Neural progenitor cell (in vitro differentiated cells): ENCODE results near the gene OR2F1. TPM values are rescaled to one million over a fixed set of nuclear protein-coding genes. Genes with fewer than 3 reads are reported as not detected.

Experiments used
- DNase-seq: peaks from one replicate; pipeline ENCODE4 v3.0.0-alpha.2; 2016; ENCODE audit warnings: low spot score
- H2AFZ ChIP-seq: fragments of 200-600 bp; sonication (generic); replicated peaks from 2 replicates; pipeline ENCODE4 v1.6.1; 2016; ENCODE audit warnings: antibody characterized with exemption
- H3F3A ChIP-seq: fragments of 200-600 bp; sonication (generic); 2 replicates; pipeline ENCODE4 v1.6.1; 2016; ENCODE audit warnings: antibody characterized with exemption, low read depth
- H3K27ac ChIP-seq: fragments of 200-600 bp; sonication (generic); 2 replicates; pipeline ENCODE4 v1.5.1; 2016; ENCODE audit warnings: mild to moderate bottlenecking
- H3K27me3 ChIP-seq: fragments of 200-600 bp; sonication (generic); 2 replicates; pipeline ENCODE4 v1.6.1; 2016; ENCODE audit warnings: mild to moderate bottlenecking, moderate library complexity
- H3K36me3 ChIP-seq: fragments of 200-600 bp; sonication (generic); 2 replicates; pipeline ENCODE4 v1.5.1; 2016
- H3K4me1 ChIP-seq: fragments of 200-600 bp; sonication (generic); 2 replicates; pipeline ENCODE4 v1.6.1; 2016; ENCODE audit warnings: mixed run types
- H3K4me2 ChIP-seq: fragments of 200-600 bp; sonication (generic); 2 replicates; pipeline ENCODE4 v1.6.1; 2016
- H3K4me3 ChIP-seq: fragments of 200-600 bp; sonication (generic); 2 replicates; pipeline ENCODE4 v1.5.1; 2016
- H3K79me2 ChIP-seq: fragments of 200-600 bp; sonication (generic); 2 replicates; pipeline ENCODE4 v1.6.1; 2016; ENCODE audit warnings: low read depth
- H3K9ac ChIP-seq: fragments of 200-600 bp; sonication (generic); 2 replicates; pipeline ENCODE4 v1.6.1; 2016
- H3K9me3 ChIP-seq: fragments of 200-600 bp; sonication (generic); 2 replicates; pipeline ENCODE4 v1.5.1; 2016; ENCODE audit warnings: low read depth
- H4K20me1 ChIP-seq: fragments of 200-600 bp; sonication (generic); 2 replicates; pipeline ENCODE4 v1.6.1; 2016; ENCODE audit warnings: low read depth
- H3K27ac Mint-ChIP-seq: 3 replicates; pipeline ENCODE4 v1.8.0; 2021; ENCODE audit warnings: mixed read lengths
- H3K27me3 Mint-ChIP-seq: 2 replicates; pipeline ENCODE4 v1.8.0; 2022; ENCODE audit warnings: low read depth, mild to moderate bottlenecking, inconsistent platforms, moderate library complexity, mixed read lengths; ENCODE audit not compliant: insufficient read depth
- H3K36me3 Mint-ChIP-seq: 3 replicates; pipeline ENCODE4 v1.8.0; 2021; ENCODE audit warnings: mixed read lengths
- H3K4me1 Mint-ChIP-seq: 3 replicates; pipeline ENCODE4 v1.8.0; 2021; ENCODE audit warnings: mixed read lengths
- H3K4me3 Mint-ChIP-seq: 3 replicates; pipeline ENCODE4 v1.8.0; 2021; ENCODE audit warnings: mild to moderate bottlenecking, moderate library complexity, mixed read lengths
- H3K9me3 Mint-ChIP-seq: 3 replicates; pipeline ENCODE4 v1.8.0; 2020; ENCODE audit warnings: mixed read lengths
- CTCF ChIP-seq: fragments of 200-600 bp; sonication (generic); IDR thresholded peaks from 2 replicates; pipeline ENCODE4 v1.5.1; 2017; ENCODE audit warnings: antibody characterized with exemption, mild to moderate bottlenecking
- EZH2 ChIP-seq: fragments of 200-600 bp; sonication (generic); IDR thresholded peaks from 2 replicates; pipeline ENCODE4 v1.6.1; 2017; ENCODE audit warnings: antibody characterized with exemption, mild to moderate bottlenecking, moderate library complexity
- EZH2phosphoT487 ChIP-seq: fragments of 200-600 bp; sonication (generic); IDR thresholded peaks from 2 replicates; pipeline ENCODE4 v1.6.1; 2017; ENCODE audit warnings: antibody characterized with exemption
- total RNA-seq: library from RNA; depleted of rRNA; stranded (reverse); fragments of >200 nt; gene quantifications from 2 replicates; pipeline ENCODE4 v1.2.3, GENCODE V29; 2015; ENCODE audit warnings: low replicate concordance

OR2F1 gene
- total RNA-seq, 1 donor from 2014 or later: not detected

DNA sequence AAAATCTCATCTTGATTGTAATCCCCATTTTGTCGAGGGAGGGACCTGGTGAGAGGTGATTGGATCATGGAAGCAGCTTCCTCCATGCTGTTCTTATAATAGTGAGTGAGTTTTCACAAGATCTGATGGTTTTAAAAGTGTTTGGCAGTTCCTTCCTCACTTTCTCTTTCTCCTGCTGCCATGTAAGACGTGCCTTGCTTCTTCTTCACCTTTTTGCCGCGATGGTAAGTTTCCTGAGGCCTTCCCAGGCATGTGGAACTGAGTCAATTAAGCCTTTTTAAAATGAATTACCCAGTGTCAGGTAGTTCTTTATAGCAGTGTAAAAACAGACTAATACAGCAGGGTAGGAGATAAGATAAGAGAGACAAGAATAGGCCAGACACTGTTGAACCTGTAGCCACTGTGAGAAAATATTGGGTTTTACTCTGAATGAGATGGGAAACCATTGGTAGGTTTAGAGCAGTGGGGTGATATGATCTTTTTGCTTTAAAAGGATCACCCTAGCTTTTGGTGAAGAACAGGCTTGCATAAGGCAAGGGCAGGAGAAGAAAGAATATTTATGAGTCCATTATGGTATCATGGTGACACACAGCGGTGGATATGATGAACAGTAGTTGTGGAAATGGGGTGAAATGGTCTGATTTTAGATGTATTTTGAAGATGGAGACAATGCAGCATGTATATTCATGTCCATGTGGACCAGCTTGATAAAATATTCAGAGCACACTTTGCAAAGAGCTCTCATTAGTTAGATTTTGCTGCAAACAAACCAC is 57.0 kb downstream of the OR2F1 start:
- Mint-ChIP-seq H3K36me3 (no peaks in the 10 kb centered on the region), H3K27ac (no peak overlapping the region), H3K9me3 (peaks cover 11% of the 10 kb centered on the region), H3K4me3 (no peak overlapping the region), H3K4me1 (no peaks in the 10 kb centered on the region), H3K27me3 (peaks cover 2% of the 10 kb centered on the region)
- DNase-seq: no peak
- H3K4me3 ChIP-seq: no peak overlapping the region
- H3K9me3 ChIP-seq: no peaks in the 10 kb centered on the region
- no peaks in the 10 kb centered on the region for H3K79me2 ChIP-seq
- no peaks in the 10 kb centered on the region for H3K36me3 ChIP-seq
- H3K4me1 ChIP-seq: no peaks in the 10 kb centered on the region
- TF ChIP-seq CTCF (no peak), EZH2 (no peak), EZH2phosphoT487 (no peak)
- H3F3A ChIP-seq: no peaks in the 10 kb centered on the region
- H2AFZ ChIP-seq: no peak overlapping the region
- no peaks in the 10 kb centered on the region for H4K20me1 ChIP-seq
- H3K4me2 ChIP-seq: no peak overlapping the region
- no peak overlapping the region for H3K9ac ChIP-seq
- no peaks in the 10 kb centered on the region for H3K27me3 ChIP-seq
- no peak overlapping the region for H3K27ac ChIP-seq

Other genes with a start within 250 kb of the OR2F1 start
- 0.07 TPM in 1 of 2 replicates, not detected in the other for gene CTAGE6, start 197.1 kb upstream of the OR2F1 start, total RNA-seq
- 71.0 and 89.6 TPM in 2 replicates for gene TCAF1, start 52.7 kb upstream of the OR2F1 start, total RNA-seq
- gene OR2F2, start 19.6 kb upstream of the OR2F1 start, total RNA-seq: not detected in 2 replicates
- not detected in 2 replicates for gene OR6B1, start 45.5 kb downstream of the OR2F1 start, total RNA-seq
- not detected in 2 replicates for gene OR2A5, start 94.1 kb downstream of the OR2F1 start, total RNA-seq
- not detected in 2 replicates for gene OR2A25, start 115.0 kb downstream of the OR2F1 start, total RNA-seq
- not detected in 2 replicates for gene OR2A12, start 131.4 kb downstream of the OR2F1 start, total RNA-seq
- not detected in 2 replicates for gene OR2A2, start 154.7 kb downstream of the OR2F1 start, total RNA-seq
- not detected in 2 replicates for gene OR2A14, start 168.3 kb downstream of the OR2F1 start, total RNA-seq
- 0.43 and 1.1 TPM in 2 replicates for gene CTAGE4, start 228.6 kb downstream of the OR2F1 start, total RNA-seq
- 0.97 and 2.1 TPM in 2 replicates for gene ARHGEF35, start 241.0 kb downstream of the OR2F1 start, total RNA-seq